Measurements from ENCODE around the gene NCLN.
"Not testable (repeated sequence)": the region's sequence is repeated elsewhere in the genome, so short reads cannot be mapped to it uniquely, and the experiment has no call there.

NCLN gene

GRCh38 chr19:3185461-3186159 lies at the start of gene NCLN:
NCLN (plus strand) TSS chr19:3185930; CDS start chr19:3186031, 101 bp downstream.
- peak; percentile 84 for DNase-seq (ENCODE audit: low read depth)

GRCh38 chr19:3135961-3136683 lies 49.6 kb upstream of the NCLN start, which contains the start of gene GNA15:
GNA15 (plus strand) TSS chr19:3136033; CDS start chr19:3136451, 418 bp downstream.
- peak; percentile 57 for DNase-seq (ENCODE audit: low read depth)

- DNase-seq (ENCODE audit: low read depth): no peak
These were observed 49.1 kb upstream of the NCLN start for GRCh38 chr19:3136684-3137055.

GRCh38 chr19:3137119-3137518 lies 48.6 kb upstream of the NCLN start:
- DNase-seq (ENCODE audit: low read depth): no peak

GRCh38 chr19:3138268-3138667 lies 47.5 kb upstream of the NCLN start:
- no peak for DNase-seq (ENCODE audit: low read depth)

GRCh38 chr19:3140667-3141038 lies 45.1 kb upstream of the NCLN start:
- DNase-seq (ENCODE audit: low read depth): no peak

GRCh38 chr19:3142292-3142670 lies 43.4 kb upstream of the NCLN start:
- no peak for DNase-seq (ENCODE audit: low read depth)

- no peak for DNase-seq (ENCODE audit: low read depth)
These were observed 42.9 kb upstream of the NCLN start for GRCh38 chr19:3142781-3143337.

GRCh38 chr19:3145909-3146676 lies 39.6 kb upstream of the NCLN start:
- no peak for DNase-seq (ENCODE audit: low read depth)

- no peak for DNase-seq (ENCODE audit: low read depth)
These were observed 39.0 kb upstream of the NCLN start for GRCh38 chr19:3146677-3147100.

GRCh38 chr19:3148503-3148902 lies 37.2 kb upstream of the NCLN start:
- no peak for DNase-seq (ENCODE audit: low read depth)

- no peak for DNase-seq (ENCODE audit: low read depth)
These were observed 36.6 kb upstream of the NCLN start for GRCh38 chr19:3149089-3149488.

GRCh38 chr19:3149526-3150505 lies 35.9 kb upstream of the NCLN start:
- no peak for DNase-seq (ENCODE audit: low read depth)

- no peak for DNase-seq (ENCODE audit: low read depth)
These were observed 34.9 kb upstream of the NCLN start for GRCh38 chr19:3150739-3151329.

GRCh38 chr19:3151563-3152418 lies 33.9 kb upstream of the NCLN start:
- DNase-seq (ENCODE audit: low read depth): no peak

- DNase-seq (ENCODE audit: low read depth): no peak
These were observed 33.3 kb upstream of the NCLN start for GRCh38 chr19:3152419-3152780.

- DNase-seq (ENCODE audit: low read depth): no peak
These were observed 32.2 kb upstream of the NCLN start for GRCh38 chr19:3153286-3154230.

- not testable (repeated sequence) for DNase-seq (ENCODE audit: low read depth)
These were observed 31.3 kb upstream of the NCLN start for GRCh38 chr19:3154447-3154846.

All from CMK (cell line).